Measurements from ENCODE around the gene SLC9A3. TPM values are rescaled to one million over a fixed set of nuclear protein-coding genes. Genes with fewer than 3 reads are reported as not detected.

The SLC9A3 gene
- total and polyA plus RNA-seq, 2 of the 13 experiments (the other 11 are each of a cell fraction or from before 2014, with no cell fraction given): 1.5 to 1.8 TPM

DNA sequence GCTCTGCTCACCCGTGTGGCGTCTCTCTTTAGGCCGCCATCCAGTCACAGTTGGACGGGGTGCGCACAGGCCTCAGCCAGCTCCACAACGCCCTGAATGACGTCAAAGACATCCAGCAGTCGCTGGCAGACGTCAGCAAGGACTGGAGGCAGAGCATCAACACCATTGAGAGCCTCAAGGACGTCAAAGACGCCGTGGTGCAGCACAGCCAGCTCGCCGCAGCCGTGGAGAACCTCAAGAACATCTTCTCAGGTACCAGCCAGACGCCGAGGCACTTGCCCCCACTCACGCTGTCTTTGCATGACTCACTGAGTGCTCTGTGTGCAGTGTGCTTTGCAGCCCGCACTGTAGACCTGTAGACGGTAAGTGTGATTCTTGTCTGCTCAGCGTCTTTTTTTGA lies 76.7 kb downstream of the SLC9A3 start:
- CTCF ChIA-PET (ENCODE audit: low intra/inter-chr PET ratio, low total read pairs): no interaction called here
- Histone ChIP-seq H2AFZ (ENCODE audit: low read length) (no peak overlapping the region), H3K4me2 (ENCODE audit: low read depth, low read length) (no peak overlapping the region), H3K4me1 (ENCODE audit: insufficient read depth, low read length) (peaks cover 11% of the 10 kb centered on the region), H3K27ac (ENCODE audit: extremely low read length, insufficient read depth, low read length) (no peak overlapping the region), H3K36me3 (replicated peaks in 1 of 2; ENCODE audit: control insufficient read depth in 1 of 2, insufficient read depth in 2 of 2, low read length in 2 of 2) (peaks cover 23 to 56% of the 10 kb centered on the region in 2 experiments; a peak in 4 of 5 replicates), H4K20me1 (ENCODE audit: insufficient read depth, low read length) (no peaks in the 10 kb centered on the region), H3K4me3 (replicated peaks in 1 of 3; ENCODE audit: insufficient read depth in 1 of 3, low read depth in 2 of 3, low read length in 3 of 3) (no peak overlapping the region), H3K27me3 (ENCODE audit: control insufficient read depth in 1 of 2, insufficient read depth in 2 of 2, low read length in 2 of 2) (no peaks in the 10 kb centered on the region; a peak in 1 of 5 replicates), H3K9me3 (ENCODE audit: low read length) (peaks cover 6% of the 10 kb centered on the region; the same call in 1 of the 2 replicates), H3K79me2 (ENCODE audit: insufficient read depth, low read length) (peaks cover 17% of the 10 kb centered on the region), H3K9ac (ENCODE audit: insufficient read depth, low read depth, low read length) (no peak overlapping the region)
- WGBS (ENCODE audit: low lambda C conversion rate): 94% methylated on average over 8 of the region's 21 CpGs
- TF ChIP-seq FOXC1 (CRISPR knock-in tag; IDR thresholded peaks at IDR 0.05; ENCODE audit: borderline replicate concordance) (no peak), NFIB (CRISPR knock-in tag; IDR thresholded peaks at IDR 0.05; ENCODE audit: borderline replicate concordance) (no peak), ZNF382 (CRISPR knock-in tag; IDR thresholded peaks at IDR 0.05; ENCODE audit: borderline replicate concordance) (no peak)
- DNase-seq (ENCODE audit: low spot score) (no peak), ATAC-seq (no peak), FAIRE-seq (no peak)
- POLR2A ChIA-PET: interaction anchor here (1.5 kb wide), 1 partner anchor 25 kb away, joined by 14 read pairs; no protein-coding TSS in a partner anchor
- in situ Hi-C loops (cut with HindIII; ENCODE audit: extremely low pct_ligation_motif_present, low pct_unique_long_range_greater_than_20kb): no loop called here
- intact Hi-C loops (cut with micrococcal nuclease; ENCODE audit: unreplicated experiment): no loop called here
- BruUV-seq (replicated peaks): no TSS peak

GRCh38 chr5:446883-447263 lies 77.4 kb downstream of the SLC9A3 start:
- in situ Hi-C loops (cut with HindIII; ENCODE audit: extremely low pct_ligation_motif_present, low pct_unique_long_range_greater_than_20kb): no loop called here
- peak; percentile 32; the same call in 2 of the 3 replicates for ATAC-seq
- TF ChIP-seq EHMT2 (IDR thresholded peaks at IDR 0.05; ENCODE audit: borderline replicate concordance, low read depth, low read length) (no peak), HDAC1 (CRISPR knock-in tag; IDR thresholded peaks at IDR 0.05) (no peak), XRCC5 (optimal IDR thresholded peaks at IDR 0.05; ENCODE audit: low read length) (peak; percentile 38), ZSCAN31 (CRISPR knock-in tag; IDR thresholded peaks at IDR 0.05; ENCODE audit: low read depth) (no peak), PAXIP1 (CRISPR knock-in tag; conservative IDR thresholded peaks at IDR 0.05) (no peak), ZNF121 (CRISPR knock-in tag; IDR thresholded peaks at IDR 0.05) (no peak), STAG1 (CRISPR knock-in tag; IDR thresholded peaks at IDR 0.05) (peak; percentile 52)
- TF ChIP-seq, protein P1, sequence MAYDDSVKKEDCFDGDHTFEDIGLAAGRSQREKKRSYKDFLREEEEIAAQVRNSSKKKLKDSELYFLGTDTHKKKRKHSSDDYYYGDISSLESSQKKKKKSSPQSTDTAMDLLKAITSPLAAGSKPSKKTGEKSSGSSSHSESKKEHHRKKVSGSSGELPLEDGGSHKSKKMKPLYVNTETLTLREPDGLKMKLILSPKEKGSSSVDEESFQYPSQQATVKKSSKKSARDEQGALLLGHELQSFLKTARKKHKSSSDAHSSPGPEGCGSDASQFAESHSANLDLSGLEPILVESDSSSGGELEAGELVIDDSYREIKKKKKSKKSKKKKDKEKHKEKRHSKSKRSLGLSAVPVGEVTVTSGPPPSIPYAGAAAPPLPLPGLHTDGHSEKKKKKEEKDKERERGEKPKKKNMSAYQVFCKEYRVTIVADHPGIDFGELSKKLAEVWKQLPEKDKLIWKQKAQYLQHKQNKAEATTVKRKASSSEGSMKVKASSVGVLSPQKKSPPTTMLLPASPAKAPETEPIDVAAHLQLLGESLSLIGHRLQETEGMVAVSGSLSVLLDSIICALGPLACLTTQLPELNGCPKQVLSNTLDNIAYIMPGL (CRISPR knock-in tag; IDR thresholded peaks at IDR 0.05; ENCODE audit: borderline replicate concordance in 1 of 2, low read depth in 1 of 2): 0 out of 4 replicates have a peak, but pooled peaks of 1 of the 2 experiments have one; percentile 25
- TF ChIP-seq, protein P2, sequence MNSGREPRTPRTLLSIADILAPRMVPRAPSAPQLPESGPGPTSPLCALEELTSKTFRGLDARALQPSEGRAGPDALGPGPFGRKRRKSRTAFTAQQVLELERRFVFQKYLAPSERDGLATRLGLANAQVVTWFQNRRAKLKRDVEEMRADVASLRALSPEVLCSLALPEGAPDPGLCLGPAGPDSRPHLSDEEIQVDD (CRISPR knock-in tag; IDR thresholded peaks at IDR 0.05; ENCODE audit: borderline replicate concordance): no peak

More at GRCh38 chr5:446883-447263, 77.4 kb downstream of the SLC9A3 start:
- no peak overlapping the region for H3K27ac ChIP-seq (ENCODE audit: extremely low read length, insufficient read depth, low read length)
- H2AFZ ChIP-seq (ENCODE audit: low read length): no peak overlapping the region
- ChIA-PET CTCF (ENCODE audit: low intra/inter-chr PET ratio, low total read pairs) (no interaction called here), POLR2A (interaction anchor here (1.5 kb wide), 1 partner anchor 26 kb away, joined by 14 read pairs; no protein-coding TSS in a partner anchor)
- H3K79me2 ChIP-seq (ENCODE audit: insufficient read depth, low read length): peaks cover 17% of the 10 kb centered on the region
- FAIRE-seq (no peak), DNase-seq (ENCODE audit: low spot score) (peak; percentile 42)
- no peak overlapping the region for H3K4me2 ChIP-seq (ENCODE audit: low read depth, low read length)
- H3K36me3 ChIP-seq (replicated peaks in 1 of 2; ENCODE audit: control insufficient read depth in 1 of 2, insufficient read depth in 2 of 2, low read length in 2 of 2): peaks cover 22 to 49% of the 10 kb centered on the region in 2 experiments; a peak in 4 of 5 replicates
- H3K4me3 ChIP-seq (replicated peaks in 1 of 3; ENCODE audit: insufficient read depth in 1 of 3, low read depth in 2 of 3, low read length in 3 of 3): no peak overlapping the region
- peaks cover 4% of the 10 kb centered on the region; the same call in 1 of the 2 replicates for H3K9me3 ChIP-seq (ENCODE audit: low read length)
- no peaks in the 10 kb centered on the region for H4K20me1 ChIP-seq (ENCODE audit: insufficient read depth, low read length)
- no TSS peak for BruUV-seq (replicated peaks)
- intact Hi-C loops (cut with micrococcal nuclease; ENCODE audit: unreplicated experiment): no loop called here
- WGBS (ENCODE audit: low lambda C conversion rate): 87% methylated on average over 5 of the region's 7 CpGs
- no peak overlapping the region for H3K9ac ChIP-seq (ENCODE audit: insufficient read depth, low read depth, low read length)
- H3K27me3 ChIP-seq (ENCODE audit: control insufficient read depth in 1 of 2, insufficient read depth in 2 of 2, low read length in 2 of 2): no peaks in the 10 kb centered on the region; a peak in 1 of 5 replicates
- H3K4me1 ChIP-seq (ENCODE audit: insufficient read depth, low read length): peaks cover 17% of the 10 kb centered on the region

All from HepG2 (cell line).